BLaER1 treated with 17β-estradiol and CSF1 and Interleukin-3, amounts not matched to agents 10 nM and 100 nM (cell line): ENCODE results near the gene EPHB1.

Experiments used
- H3K27ac ChIP-seq, 11 experiments: shearing (Covaris generic); formaldehyde crosslinking; 2 replicates each; pipeline ENCODE4 v1.8.1; 2022
- H3K27me3 ChIP-seq, 11 experiments: shearing (Covaris generic); formaldehyde crosslinking; 2 replicates each; pipeline ENCODE4 v1.8.1; 2022
- H3K36me3 ChIP-seq, 11 experiments: shearing (Covaris generic); formaldehyde crosslinking; 2 replicates each; pipeline ENCODE4 v1.8.1; 2022
- H3K4me1 ChIP-seq, 10 experiments: shearing (Covaris generic); formaldehyde crosslinking; 2 replicates each; pipeline ENCODE4 v1.8.1; 2022
- H3K4me2 ChIP-seq, 11 experiments: shearing (Covaris generic); formaldehyde crosslinking; 2 replicates each; pipeline ENCODE4 v1.8.1; 2022
- H3K4me3 ChIP-seq, 10 experiments: shearing (Covaris generic); formaldehyde crosslinking; 2 replicates each; pipeline ENCODE4 v1.8.1; 2022
- H3K9ac ChIP-seq, 11 experiments: shearing (Covaris generic); formaldehyde crosslinking; 2 replicates each; pipeline ENCODE4 v1.8.1; 2022
- H3K9me3 ChIP-seq, 11 experiments: shearing (Covaris generic); formaldehyde crosslinking; replicated peaks in 1 of 11; 2 replicates each; pipeline ENCODE4 v1.8.1; 2022
- H4K20me1 ChIP-seq, 11 experiments: shearing (Covaris generic); formaldehyde crosslinking; 2 replicates each; pipeline ENCODE4 v1.8.1; 2022
- Cebpa-rat ChIP-seq, 11 experiments: shearing (Covaris generic); IDR thresholded peaks; 2 replicates each; pipeline ENCODE4 v1.8.1; 2022

The EPHB1 gene

GRCh38 chr3:135301670-135302069, 506.6 kb downstream of the EPHB1 start:
- no peak for TF ChIP-seq Cebpa-rat (IDR thresholded peaks at IDR 0.05)
- Histone ChIP-seq H3K9me3 (peaks cover 0 to 14% (median 9%) of the 10 kb centered on the region in 11 experiments; a peak in 10 of 22 replicates), H3K27ac (no peak overlapping the region), H3K36me3 (no peaks in the 10 kb centered on the region), H3K9ac (no peak overlapping the region), H3K4me2 (no peak overlapping the region), H3K27me3 (no peaks in the 10 kb centered on the region), H3K4me1 (no peaks in the 10 kb centered on the region), H4K20me1 (no peaks in the 10 kb centered on the region), H3K4me3 (no peak overlapping the region)

- no peak for TF ChIP-seq Cebpa-rat (IDR thresholded peaks at IDR 0.05)
- no peak overlapping the region for H3K27ac ChIP-seq
- no peaks in the 10 kb centered on the region for H4K20me1 ChIP-seq
Measured at GRCh38 chr3:135304378-135304777, 509.3 kb downstream of the EPHB1 start.

More at GRCh38 chr3:135304378-135304777, 509.3 kb downstream of the EPHB1 start:
- peaks cover 0 to 14% (median 9%) of the 10 kb centered on the region in 11 experiments; a peak in 10 of 22 replicates for H3K9me3 ChIP-seq
- no peak overlapping the region for H3K4me3 ChIP-seq
- no peak overlapping the region for H3K4me2 ChIP-seq
- no peaks in the 10 kb centered on the region for H3K36me3 ChIP-seq
- H3K9ac ChIP-seq, result no peak overlapping the region
- H3K4me1 ChIP-seq, result no peaks in the 10 kb centered on the region
- no peaks in the 10 kb centered on the region for H3K27me3 ChIP-seq
